Osteoblast (primary cell): ENCODE data around the gene TP53I3. TPM values are rescaled to one million over a fixed set of nuclear protein-coding genes. Genes with fewer than 3 reads are reported as not detected.

Experiments used
- DNase-seq: peaks from one replicate; pipeline ENCODE4 v3.0.0; 2011; ENCODE audit warnings: low spot score, mixed read lengths; ENCODE audit not compliant: insufficient read length; ENCODE audit errors: missing footprints
- H2AFZ ChIP-seq: 2 replicates; pipeline ENCODE4 v1.6.0; 2011; ENCODE audit warnings: mild to moderate bottlenecking, low read length
- H3K27ac ChIP-seq: 2 replicates; pipeline ENCODE4 v1.5.1; 2011; ENCODE audit warnings: mild to moderate bottlenecking, low read depth, low read length, moderate library complexity
- H3K27me3 ChIP-seq: 2 replicates; pipeline ENCODE4 v1.6.0; 2012; ENCODE audit warnings: mild to moderate bottlenecking, control low read depth, inconsistent platforms, low read length, moderate library complexity; ENCODE audit not compliant: insufficient read depth
- H3K36me3 ChIP-seq: 2 replicates; pipeline ENCODE4 v1.5.1; 2011; ENCODE audit warnings: mild to moderate bottlenecking, low read length, control low read depth, moderate library complexity; ENCODE audit not compliant: insufficient read depth
- H3K4me1 ChIP-seq: 2 replicates; pipeline ENCODE4 v1.5.1; 2011; ENCODE audit warnings: mild to moderate bottlenecking, low read length, control low read depth, moderate library complexity; ENCODE audit not compliant: insufficient read depth
- H3K4me2 ChIP-seq: 2 replicates; pipeline ENCODE4 v1.6.0; 2011; ENCODE audit warnings: mild to moderate bottlenecking, low read length; ENCODE audit not compliant: insufficient read depth
- H3K4me3 ChIP-seq: fragments of 200-600 bp; sonication (generic); 3 replicates; pipeline ENCODE4 v1.5.1; 2012; ENCODE audit warnings: mild to moderate bottlenecking, low read length, inconsistent platforms; ENCODE audit not compliant: insufficient read depth
- H3K79me2 ChIP-seq: 2 replicates; pipeline ENCODE4 v1.6.0; 2012; ENCODE audit warnings: mild to moderate bottlenecking, low read length, control low read depth, inconsistent platforms; ENCODE audit not compliant: insufficient read depth
- H3K9me3 ChIP-seq: 2 replicates; pipeline ENCODE4 v1.5.1; 2011; ENCODE audit warnings: low read depth, low read length, control low read depth
- H4K20me1 ChIP-seq: 2 replicates; pipeline ENCODE4 v1.6.0; 2012; ENCODE audit warnings: mild to moderate bottlenecking, low read length, control low read depth; ENCODE audit not compliant: insufficient read depth
- CTCF ChIP-seq: IDR thresholded peaks from 2 replicates; pipeline ENCODE4 v1.5.1; 2011; ENCODE audit warnings: mild to moderate bottlenecking, low read depth, low read length, moderate library complexity; ENCODE audit errors: extremely low read depth
- total RNA-seq: library from RNA; depleted of rRNA; stranded (reverse); fragments of >200 nt; gene quantifications from 2 replicates; pipeline ENCODE4 v1.2.3, GENCODE V29; 2012

Gene TP53I3
- total RNA-seq = 59.4 and 79.3 TPM in 2 replicates

GRCh38 chr2:24084386-24085199 lies at the start of gene TP53I3:
TP53I3 (minus strand) TSS chr2:24084834; CDS start chr2:24084326, 508 bp downstream.
- H2AFZ ChIP-seq = peak within 1 kb of the TSS; percentile 96
- peaks cover 10% of the 10 kb centered on the region for H3K4me1 ChIP-seq
- H3K27ac ChIP-seq = peak within 1 kb of the TSS; percentile 62
- H3K9me3 ChIP-seq = no peaks in the 10 kb centered on the region
- peaks cover 5% of the 10 kb centered on the region for H3K79me2 ChIP-seq
- H4K20me1 ChIP-seq = no peaks in the 10 kb centered on the region
- H3K4me2 ChIP-seq = peak within 1 kb of the TSS; percentile 90
- no peaks in the 10 kb centered on the region for H3K27me3 ChIP-seq
- H3K36me3 ChIP-seq = peaks cover 18% of the 10 kb centered on the region
- H3K4me3 ChIP-seq = peak within 1 kb of the TSS; percentile 88
- TF ChIP-seq CTCF = peak; percentile 77
- DNase-seq = peak; percentile 98

- no peak overlapping the region for H2AFZ ChIP-seq
- H3K27ac ChIP-seq = no peak overlapping the region
- no peak for TF ChIP-seq CTCF
- DNase-seq = no peak
- H3K79me2 ChIP-seq = no peaks in the 10 kb centered on the region
- H3K27me3 ChIP-seq = no peaks in the 10 kb centered on the region
- no peaks in the 10 kb centered on the region for H4K20me1 ChIP-seq
- H3K4me2 ChIP-seq = no peak overlapping the region
- H3K4me1 ChIP-seq = no peaks in the 10 kb centered on the region
- no peak overlapping the region for H3K4me3 ChIP-seq
- no peaks in the 10 kb centered on the region for H3K9me3 ChIP-seq
- no peaks in the 10 kb centered on the region for H3K36me3 ChIP-seq
Measured at GRCh38 chr2:24132543-24132942, 47.9 kb upstream of the TP53I3 start.

- no peak for DNase-seq
Measured at GRCh38 chr2:24125956-24126355, 41.3 kb upstream of the TP53I3 start.

More at GRCh38 chr2:24125956-24126355, 41.3 kb upstream of the TP53I3 start:
- no peak overlapping the region for H2AFZ ChIP-seq
- no peaks in the 10 kb centered on the region for H3K36me3 ChIP-seq
- H3K4me1 ChIP-seq = peaks cover 14% of the 10 kb centered on the region
- H3K79me2 ChIP-seq = peaks cover 7% of the 10 kb centered on the region
- no peak for TF ChIP-seq CTCF
- no peak overlapping the region for H3K27ac ChIP-seq
- H3K4me2 ChIP-seq = no peak overlapping the region
- H3K4me3 ChIP-seq = no peak overlapping the region
- no peaks in the 10 kb centered on the region for H3K27me3 ChIP-seq
- H4K20me1 ChIP-seq = no peaks in the 10 kb centered on the region
- H3K9me3 ChIP-seq = no peaks in the 10 kb centered on the region
